Liver (tissue), 9 donors: Measurements from ENCODE around the gene PRM2. TPM values are rescaled to one million over a fixed set of nuclear protein-coding genes. Genes with fewer than 3 reads are reported as not detected.

Experiments
- DNase-seq: peaks from one replicate; pipeline ENCODE4 v3.0.0-alpha.2; 2017; ENCODE audit warnings: low spot score
- H3K27ac ChIP-seq, 2 donors: one replicate each; pipeline ENCODE4 v1.7.0; 2013; ENCODE audit warnings: inconsistent platforms in 2 of 2, low read length in 2 of 2, control low read depth in 1 of 2, low read depth in 1 of 2, mild to moderate bottlenecking in 1 of 2
- H3K27me3 ChIP-seq, 4 donors: one replicate each; pipeline versions ENCODE4 v1.6.1 to v1.7.0; 2013; ENCODE audit warnings: low read length in 3 of 4, inconsistent platforms in 1 of 4, mild to moderate bottlenecking in 1 of 4, moderate library complexity in 1 of 4; ENCODE audit not compliant: control insufficient read depth in 4 of 4, insufficient read depth in 4 of 4
- H3K36me3 ChIP-seq, 4 donors: one replicate each; pipeline versions ENCODE4 v1.6.1 to v1.7.0; 2013; ENCODE audit warnings: low read length in 3 of 4, mild to moderate bottlenecking in 3 of 4, low read depth in 1 of 4, moderate library complexity in 1 of 4; ENCODE audit not compliant: control insufficient read depth in 4 of 4, insufficient read depth in 3 of 4
- H3K4me1 ChIP-seq, 4 donors: one replicate each; pipeline versions ENCODE4 v1.6.1 to v1.7.0; 2013; ENCODE audit warnings: low read length in 3 of 4, mild to moderate bottlenecking in 3 of 4, moderate library complexity in 1 of 4; ENCODE audit not compliant: control insufficient read depth in 4 of 4, insufficient read depth in 4 of 4
- H3K4me3 ChIP-seq, 3 donors: one replicate each; pipeline versions ENCODE4 v1.6.1 to v1.7.0; 2013; ENCODE audit warnings: low read length in 3 of 3, control low read depth in 1 of 3, low read depth in 1 of 3, mild to moderate bottlenecking in 1 of 3
- H3K9ac ChIP-seq, 2 donors: one replicate each; pipeline ENCODE4 v1.7.0; 2013; ENCODE audit warnings: low read length in 2 of 2, mild to moderate bottlenecking in 2 of 2, moderate library complexity in 2 of 2, control low read depth in 1 of 2, low read depth in 1 of 2
- H3K9me3 ChIP-seq, 4 donors: one replicate each; pipeline versions ENCODE4 v1.6.1 to v1.7.0; 2013; ENCODE audit warnings: low read length in 3 of 4; ENCODE audit not compliant: control insufficient read depth in 4 of 4
- CTCF ChIP-seq: fragments of 150-350 bp; IDR thresholded peaks from 2 replicates; pipeline ENCODE4 v1.5.1; 2017; ENCODE audit warnings: improper control_type of control experiment, low read depth, low read length; ENCODE audit not compliant: missing input control
- EGR1 ChIP-seq, 2 donors: IDR thresholded peaks; 2 replicates each; pipeline ENCODE4 v1.6.1; 2016 to 2018; ENCODE audit warnings: antibody characterized with exemption in 2 of 2, low read depth in 2 of 2
- FOXA1 ChIP-seq: IDR thresholded peaks from 2 replicates; pipeline ENCODE4 v1.6.1; 2016; ENCODE audit warnings: antibody characterized with exemption
- FOXA2 ChIP-seq: IDR thresholded peaks from 2 replicates; pipeline ENCODE4 v1.6.1; 2016; ENCODE audit warnings: antibody characterized with exemption
- GABPA ChIP-seq, 2 donors: IDR thresholded peaks in 1 of 2; conservative IDR thresholded peaks in 1 of 2; 2 replicates each; pipeline ENCODE4 v1.6.1; 2016; ENCODE audit warnings: antibody characterized with exemption in 2 of 2, mild to moderate bottlenecking in 1 of 2, moderate library complexity in 1 of 2
- HNF4A ChIP-seq, 2 donors: conservative IDR thresholded peaks; 2 replicates each; pipeline ENCODE4 v1.6.1; 2016; ENCODE audit warnings: antibody characterized with exemption in 2 of 2, mild to moderate bottlenecking in 2 of 2
- HNF4G ChIP-seq: IDR thresholded peaks from 2 replicates; pipeline ENCODE4 v1.6.1; 2016; ENCODE audit warnings: antibody characterized with exemption
- JUND ChIP-seq, 2 donors: IDR thresholded peaks; 2 replicates each; pipeline ENCODE4 v1.6.1; 2016; ENCODE audit warnings: antibody characterized with exemption in 2 of 2
- NR2F2 ChIP-seq: IDR thresholded peaks from 2 replicates; pipeline ENCODE4 v1.6.1; 2016; ENCODE audit warnings: antibody characterized with exemption
- RAD21 ChIP-seq, 2 donors: IDR thresholded peaks; 2 replicates each; pipeline ENCODE4 v1.6.1; 2016; ENCODE audit warnings: antibody characterized with exemption in 2 of 2, mild to moderate bottlenecking in 2 of 2
- RXRA ChIP-seq, 2 donors: IDR thresholded peaks; 2 replicates each; pipeline ENCODE4 v1.6.1; 2017 to 2018; ENCODE audit warnings: antibody characterized with exemption in 2 of 2, mild to moderate bottlenecking in 1 of 2
- SP1 ChIP-seq: IDR thresholded peaks from 2 replicates; pipeline ENCODE4 v1.6.1; 2018; ENCODE audit warnings: antibody characterized with exemption, mild to moderate bottlenecking
- YY1 ChIP-seq: IDR thresholded peaks from 2 replicates; pipeline ENCODE4 v1.6.1; 2016; ENCODE audit warnings: antibody characterized with exemption, mild to moderate bottlenecking
- WGBS: extraction: QIAGEN DNeasy Blood & Tissue Kit; methylation state at CpG from one replicate; pipeline ENCODE4 v1.1.7; 2013; 5-methylcytosine and 5-hydroxymethylcytosine counted together
- polyA plus RNA-seq, 2 donors: library from polyadenylated mRNA; stranded (reverse) in 1 of 2; unstranded in 1 of 2; fragments of 200-250 nt in 1 of 2; fragments of >200 nt in 1 of 2; fragmentation: Nextera tagmentation in 1 of 2; extraction: Ambion mirVana in 1 of 2; gene quantifications; one replicate each; pipeline versions ENCODE4 v1.2.1 to v1.2.3, GENCODE V29; 2013 to 2015
- total RNA-seq, 2 donors: library from RNA; depleted of rRNA; stranded (reverse); fragments of >200 nt; gene quantifications; one replicate each; pipeline ENCODE4 v1.2.3, GENCODE V29; 2014
- TF ChIP-seq, protein P1 (sequence below): IDR thresholded peaks from 2 replicates; pipeline ENCODE4 v1.6.1; 2016; ENCODE audit warnings: antibody characterized with exemption
- TF ChIP-seq, protein P2 (sequence below): IDR thresholded peaks from 2 replicates; pipeline ENCODE4 v1.6.1; 2016; ENCODE audit warnings: antibody characterized with exemption
- TF ChIP-seq, protein P3 (sequence below): IDR thresholded peaks from 2 replicates; pipeline ENCODE4 v1.6.1; 2016; ENCODE audit warnings: antibody characterized with exemption, mild to moderate bottlenecking
- donor health status: healthy.
- donor health status: healthy.
- donor health status: healthy.
- donor health status: healthy.
- donor health status: healthy.

Gene PRM2
- total and polyA plus RNA-seq, 4 donors: not detected

GRCh38 chr16:11257131-11257938, 18.9 kb downstream of the PRM2 start:
- peak overlapping the region; percentile 70 to 92 (median 76) for H3K4me3 ChIP-seq
- H3K9ac ChIP-seq: peak overlapping the region; percentile 22 to 43
- H3K4me1 ChIP-seq: peaks cover 10 to 43% (median 28%) of the 10 kb centered on the region in 4 donors
- TF ChIP-seq JUND (IDR thresholded peaks at IDR 0.05): no peak
- TF ChIP-seq, protein P1, sequence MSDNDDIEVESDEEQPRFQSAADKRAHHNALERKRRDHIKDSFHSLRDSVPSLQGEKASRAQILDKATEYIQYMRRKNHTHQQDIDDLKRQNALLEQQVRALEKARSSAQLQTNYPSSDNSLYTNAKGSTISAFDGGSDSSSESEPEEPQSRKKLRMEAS: no peak
- peak; percentile 66 for TF ChIP-seq CTCF
- no peak for TF ChIP-seq HNF4G
- no peak for TF ChIP-seq EGR1 (IDR thresholded peaks at IDR 0.05; ENCODE audit: low read depth in 2 of 2)
- peak; percentile 86 to 92 for TF ChIP-seq RAD21 (IDR thresholded peaks at IDR 0.05)
- TF ChIP-seq, protein P2, sequence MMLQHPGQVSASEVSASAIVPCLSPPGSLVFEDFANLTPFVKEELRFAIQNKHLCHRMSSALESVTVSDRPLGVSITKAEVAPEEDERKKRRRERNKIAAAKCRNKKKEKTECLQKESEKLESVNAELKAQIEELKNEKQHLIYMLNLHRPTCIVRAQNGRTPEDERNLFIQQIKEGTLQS: no peak
- H3K27me3 ChIP-seq: no peaks in the 10 kb centered on the region
- peaks cover 0 to 1% (median 0%) of the 10 kb centered on the region in 4 donors for H3K36me3 ChIP-seq
- 24% methylated on average over 21 of the region's 21 CpGs for WGBS
- no peaks in the 10 kb centered on the region for H3K9me3 ChIP-seq
- DNase-seq: peak; percentile 61
- H3K27ac ChIP-seq: peak overlapping the region; percentile 84 to 97

- peaks cover 0 to 1% (median 0%) of the 10 kb centered on the region in 4 donors for H3K36me3 ChIP-seq
- H3K9ac ChIP-seq: peak overlapping the region; percentile 22 to 74
- under 1% methylated on average over 32 of the region's 32 CpGs for WGBS
- peak; percentile 58 for DNase-seq
- H3K4me1 ChIP-seq: peaks cover 10 to 43% (median 28%) of the 10 kb centered on the region in 4 donors
- peak overlapping the region; percentile 84 to 97 for H3K27ac ChIP-seq
- TF ChIP-seq SP1 (peak; percentile 22), RAD21 (IDR thresholded peaks at IDR 0.05) (no peak)
- H3K4me3 ChIP-seq: peak overlapping the region; percentile 70 to 92 (median 76)
- H3K9me3 ChIP-seq: no peaks in the 10 kb centered on the region
- H3K27me3 ChIP-seq: no peaks in the 10 kb centered on the region
Measured at GRCh38 chr16:11256661-11257130, 19.6 kb downstream of the PRM2 start.

DNA sequence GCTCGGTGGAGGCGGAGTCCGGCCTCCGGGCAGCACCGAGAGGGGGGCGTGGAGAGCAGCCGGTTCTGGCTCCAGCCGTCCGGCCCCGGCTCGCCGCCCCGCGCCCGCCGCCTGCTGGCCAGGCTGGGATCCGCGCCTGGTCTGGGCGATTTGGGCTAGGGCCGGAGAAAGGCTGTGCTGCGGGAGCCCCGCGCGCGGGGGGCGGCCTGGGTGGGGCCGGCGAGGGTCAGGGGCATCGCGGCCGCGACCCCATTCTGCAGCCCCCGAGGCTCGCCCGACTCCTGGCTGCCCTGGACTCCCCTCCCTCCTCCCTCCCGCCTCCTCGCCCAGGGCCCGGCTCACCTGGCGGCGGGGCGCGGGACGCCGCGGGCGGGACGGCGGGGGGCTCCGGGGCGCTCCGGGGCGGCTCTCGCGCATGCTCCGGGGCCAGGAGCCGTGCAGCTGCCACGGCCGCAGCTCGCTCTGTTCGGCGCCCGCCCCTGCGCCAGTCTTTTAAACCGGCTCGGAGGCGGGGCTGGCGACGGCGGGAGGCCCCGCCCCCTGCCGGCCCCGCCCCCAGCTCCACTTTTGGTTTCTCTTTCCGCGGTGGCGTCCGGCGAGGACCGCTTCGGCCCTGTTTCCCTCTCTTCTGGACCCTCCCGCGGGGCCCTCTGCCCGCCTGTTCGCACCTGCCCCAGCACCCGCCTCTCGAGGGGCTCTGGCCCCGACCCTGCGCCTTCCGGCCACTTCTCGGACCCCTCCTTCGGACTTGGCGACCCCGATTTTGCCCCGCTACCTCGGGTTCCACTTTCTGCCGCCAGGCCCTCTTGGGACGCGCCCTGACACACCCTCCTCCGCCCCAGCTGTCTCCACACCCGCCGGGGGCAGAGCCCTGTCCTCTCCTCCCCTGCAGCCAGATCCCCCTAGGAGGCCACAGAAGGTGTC, 20.3 kb downstream of the PRM2 start, which contains the start of gene SOCS1:
Gene SOCS1 (minus strand): TSS at position 468 of the 924 bp plus-strand sequence. CDS start 726 bp downstream, outside the sequence.
- peak within 1 kb of the TSS; percentile 42 to 74 for H3K9ac ChIP-seq
- no peaks in the 10 kb centered on the region for H3K9me3 ChIP-seq
- no peaks in the 10 kb centered on the region for H3K27me3 ChIP-seq
- peaks cover 10 to 43% (median 28%) of the 10 kb centered on the region in 4 donors for H3K4me1 ChIP-seq
- H3K4me3 ChIP-seq: peak within 1 kb of the TSS; percentile 70 to 92 (median 76)
- H3K36me3 ChIP-seq: peaks cover 0 to 1% (median 0%) of the 10 kb centered on the region in 4 donors
- WGBS: under 1% methylated on average over 100 of the region's 100 CpGs
- peak within 1 kb of the TSS; percentile 84 to 97 for H3K27ac ChIP-seq
- peak; percentile 91 for DNase-seq
- TF ChIP-seq EGR1 (IDR thresholded peaks at IDR 0.05; ENCODE audit: low read depth in 2 of 2) (no peak), RAD21 (IDR thresholded peaks at IDR 0.05) (peak; percentile 53 to 79), HNF4A (conservative IDR thresholded peaks at IDR 0.05) (peak in 1 of 2 donors; percentile 5), SP1 (no peak), GABPA (IDR thresholded peaks at IDR 0.05 in 1 of 2, conservative IDR thresholded peaks at IDR 0.05 in 1 of 2) (no peak), HNF4G (no peak), RXRA (IDR thresholded peaks at IDR 0.05) (no peak), FOXA2 (no peak), YY1 (peak; percentile 9), FOXA1 (no peak), NR2F2 (no peak)
- TF ChIP-seq, protein P3, sequence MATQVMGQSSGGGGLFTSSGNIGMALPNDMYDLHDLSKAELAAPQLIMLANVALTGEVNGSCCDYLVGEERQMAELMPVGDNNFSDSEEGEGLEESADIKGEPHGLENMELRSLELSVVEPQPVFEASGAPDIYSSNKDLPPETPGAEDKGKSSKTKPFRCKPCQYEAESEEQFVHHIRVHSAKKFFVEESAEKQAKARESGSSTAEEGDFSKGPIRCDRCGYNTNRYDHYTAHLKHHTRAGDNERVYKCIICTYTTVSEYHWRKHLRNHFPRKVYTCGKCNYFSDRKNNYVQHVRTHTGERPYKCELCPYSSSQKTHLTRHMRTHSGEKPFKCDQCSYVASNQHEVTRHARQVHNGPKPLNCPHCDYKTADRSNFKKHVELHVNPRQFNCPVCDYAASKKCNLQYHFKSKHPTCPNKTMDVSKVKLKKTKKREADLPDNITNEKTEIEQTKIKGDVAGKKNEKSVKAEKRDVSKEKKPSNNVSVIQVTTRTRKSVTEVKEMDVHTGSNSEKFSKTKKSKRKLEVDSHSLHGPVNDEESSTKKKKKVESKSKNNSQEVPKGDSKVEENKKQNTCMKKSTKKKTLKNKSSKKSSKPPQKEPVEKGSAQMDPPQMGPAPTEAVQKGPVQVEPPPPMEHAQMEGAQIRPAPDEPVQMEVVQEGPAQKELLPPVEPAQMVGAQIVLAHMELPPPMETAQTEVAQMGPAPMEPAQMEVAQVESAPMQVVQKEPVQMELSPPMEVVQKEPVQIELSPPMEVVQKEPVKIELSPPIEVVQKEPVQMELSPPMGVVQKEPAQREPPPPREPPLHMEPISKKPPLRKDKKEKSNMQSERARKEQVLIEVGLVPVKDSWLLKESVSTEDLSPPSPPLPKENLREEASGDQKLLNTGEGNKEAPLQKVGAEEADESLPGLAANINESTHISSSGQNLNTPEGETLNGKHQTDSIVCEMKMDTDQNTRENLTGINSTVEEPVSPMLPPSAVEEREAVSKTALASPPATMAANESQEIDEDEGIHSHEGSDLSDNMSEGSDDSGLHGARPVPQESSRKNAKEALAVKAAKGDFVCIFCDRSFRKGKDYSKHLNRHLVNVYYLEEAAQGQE: peak; percentile 8
- TF ChIP-seq, protein P2: no peak
- TF ChIP-seq, protein P1: no peak
